HG02759 (cell line): ENCODE measurements around the gene GAST.

Experiments used
- ATAC-seq: cut with Tn5 transposase; IDR thresholded peaks from one replicate; pipeline ENCODE4 v1.9.1; 2021; ENCODE audit warnings: mild to moderate bottlenecking, moderate library complexity; ENCODE audit not compliant: unreplicated experiment

Gene GAST

GRCh38 chr17:41738801-41739112 lies 26.6 kb downstream of the GAST start:
- no peak for ATAC-seq

GRCh38 chr17:41739661-41740352 lies 27.7 kb downstream of the GAST start:
- ATAC-seq, result no peak

- no peak for ATAC-seq
Measured at GRCh38 chr17:41740506-41740905, 28.4 kb downstream of the GAST start.

GRCh38 chr17:41741709-41742108 lies 29.6 kb downstream of the GAST start:
- ATAC-seq, result no peak

- ATAC-seq, result no peak
Measured at GRCh38 chr17:41748275-41748674, 36.1 kb downstream of the GAST start.

GRCh38 chr17:41750862-41751261 lies 38.7 kb downstream of the GAST start:
- no peak for ATAC-seq

- ATAC-seq, result no peak
Measured at GRCh38 chr17:41751288-41751687, 39.2 kb downstream of the GAST start.

- no peak for ATAC-seq
Measured at GRCh38 chr17:41754066-41754465, 41.9 kb downstream of the GAST start.

GRCh38 chr17:41758601-41759000 lies 46.5 kb downstream of the GAST start:
- no peak for ATAC-seq

- ATAC-seq, result no peak
Measured at GRCh38 chr17:41760878-41761277, 48.7 kb downstream of the GAST start.

GRCh38 chr17:41762391-41762790 lies 50.3 kb downstream of the GAST start:
- ATAC-seq, result no peak

GRCh38 chr17:41762841-41763240 lies 50.7 kb downstream of the GAST start:
- no peak for ATAC-seq

- no peak for ATAC-seq
Measured at GRCh38 chr17:41763327-41763726, 51.2 kb downstream of the GAST start.
